Measurements from ENCODE around the gene KLF13.

KLF13 gene

DNA sequence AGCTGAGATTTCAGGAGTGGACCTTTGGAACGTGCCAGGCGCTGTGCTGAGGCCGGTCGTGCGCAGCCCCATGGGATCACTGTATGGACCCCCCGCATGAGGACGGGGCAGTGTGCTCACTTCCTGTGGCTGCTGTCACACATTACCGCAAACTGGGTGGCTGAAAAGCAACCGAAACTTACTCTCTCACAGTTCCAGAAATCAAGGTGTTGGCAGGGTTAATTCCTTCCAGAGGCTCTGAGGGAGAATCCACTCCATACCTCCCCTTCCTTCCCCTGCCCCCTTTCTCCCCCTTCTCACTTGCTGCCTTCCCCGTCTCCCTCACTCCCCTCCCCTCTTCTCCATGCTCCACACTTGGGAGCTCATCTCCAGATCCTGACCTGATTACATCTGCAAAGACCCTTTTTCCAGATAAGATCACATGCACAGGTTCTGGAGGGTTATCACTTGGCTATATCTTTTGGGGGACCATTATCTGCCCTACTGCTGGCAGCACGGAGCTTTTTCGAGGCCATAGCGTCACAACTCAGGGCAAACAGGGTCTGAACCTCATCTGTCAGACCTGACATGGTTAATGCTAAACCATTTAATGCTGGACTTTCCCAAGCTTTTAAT, 41.2 kb downstream of the KLF13 start:
- DNase-seq (ENCODE audit: low read depth, low spot score) = no peak
- no peak overlapping the region for H3K4me3 ChIP-seq (ENCODE audit: low read length)
- H3K9me3 ChIP-seq (ENCODE audit: control insufficient read depth, insufficient read depth, low read length) = no peaks in the 10 kb centered on the region
- WGBS (ENCODE audit: insufficient coverage, insufficient read length) = no CpG with 5 or more reads among the region's 13 CpGs
- H3K36me3 ChIP-seq (ENCODE audit: control insufficient read depth, insufficient read depth, low read length) = no peaks in the 10 kb centered on the region
- H3K27me3 ChIP-seq (ENCODE audit: control insufficient read depth, insufficient read depth, low read length) = no peaks in the 10 kb centered on the region
- peaks cover 22% of the 10 kb centered on the region for H3K4me1 ChIP-seq (ENCODE audit: control insufficient read depth, insufficient read depth, low read length)
- no peak overlapping the region for H3K27ac ChIP-seq (ENCODE audit: low read length)

DNA sequence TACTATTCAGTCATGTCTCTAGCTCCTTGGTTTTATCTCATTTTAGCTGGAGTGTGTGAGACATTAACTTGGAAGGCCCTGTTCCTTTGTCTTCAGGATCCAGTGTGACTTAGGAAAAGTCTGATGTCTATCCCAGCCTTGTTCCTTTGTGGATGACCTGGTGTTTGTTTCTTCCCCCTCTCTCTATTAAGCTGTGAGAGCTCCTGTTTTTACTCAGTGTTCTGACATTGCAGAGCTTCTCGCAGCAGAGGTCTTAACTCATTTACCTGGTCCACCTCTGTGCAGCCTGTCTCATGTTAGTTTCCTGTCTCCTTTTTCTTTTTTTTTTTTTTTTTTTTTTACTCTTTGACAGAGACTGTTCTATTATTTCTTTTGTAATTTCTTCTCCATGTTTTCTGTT, 43.1 kb downstream of the KLF13 start:
- peaks cover 23% of the 10 kb centered on the region for H3K4me1 ChIP-seq (ENCODE audit: control insufficient read depth, insufficient read depth, low read length)

DNA sequence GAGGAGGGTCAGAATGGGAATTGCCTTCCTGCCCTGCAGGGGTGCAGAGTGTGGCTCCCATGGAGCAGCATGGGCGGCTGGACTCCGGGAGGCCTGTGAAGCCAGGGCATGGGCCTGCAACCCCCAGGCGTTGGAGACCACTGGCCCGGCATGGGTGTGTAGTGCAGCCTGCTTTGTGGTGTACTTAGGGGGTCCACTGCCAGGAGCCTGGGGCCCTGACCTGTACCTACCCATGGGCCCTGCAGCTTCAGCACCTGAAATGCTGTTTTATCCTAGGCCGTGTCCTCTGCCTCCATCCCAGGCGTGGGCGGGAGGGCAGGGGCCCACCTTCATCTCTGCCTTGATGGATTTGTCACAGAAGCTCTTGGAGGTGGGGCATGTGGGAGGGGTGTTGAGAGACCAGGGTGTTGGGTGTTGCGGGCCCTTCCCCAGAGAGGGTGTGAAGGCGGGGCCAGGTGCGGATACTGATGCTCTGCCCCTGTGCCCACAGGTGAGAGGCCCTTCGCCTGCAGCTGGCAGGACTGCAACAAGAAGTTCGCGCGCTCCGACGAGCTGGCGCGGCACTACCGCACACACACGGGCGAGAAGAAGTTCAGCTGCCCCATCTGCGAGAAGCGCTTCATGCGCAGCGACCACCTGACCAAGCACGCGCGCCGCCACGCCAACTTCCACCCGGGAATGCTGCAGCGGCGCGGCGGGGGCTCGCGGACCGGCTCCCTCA, 45.0 kb downstream of the KLF13 start:
- Histone ChIP-seq H3K36me3 (ENCODE audit: control insufficient read depth, insufficient read depth, low read length) (peaks cover 2% of the 10 kb centered on the region; the same call in 1 of the 2 replicates), H3K9me3 (ENCODE audit: control insufficient read depth, insufficient read depth, low read length) (no peaks in the 10 kb centered on the region), H3K27me3 (ENCODE audit: control insufficient read depth, insufficient read depth, low read length) (no peaks in the 10 kb centered on the region), H3K4me1 (ENCODE audit: control insufficient read depth, insufficient read depth, low read length) (peaks cover 11% of the 10 kb centered on the region), H3K4me3 (ENCODE audit: low read length) (no peak overlapping the region), H3K27ac (ENCODE audit: low read length) (no peak overlapping the region)
- no peak for DNase-seq (ENCODE audit: low read depth, low spot score)
- no CpG with 5 or more reads among the region's 38 CpGs for WGBS (ENCODE audit: insufficient coverage, insufficient read length)

More for the DNA sequence above, 43.1 kb downstream of the KLF13 start:
- DNase-seq (ENCODE audit: low read depth, low spot score) = no peak
- Histone ChIP-seq H3K9me3 (ENCODE audit: control insufficient read depth, insufficient read depth, low read length) (no peaks in the 10 kb centered on the region), H3K4me3 (ENCODE audit: low read length) (no peak overlapping the region), H3K27me3 (ENCODE audit: control insufficient read depth, insufficient read depth, low read length) (no peaks in the 10 kb centered on the region), H3K27ac (ENCODE audit: low read length) (no peak overlapping the region), H3K36me3 (ENCODE audit: control insufficient read depth, insufficient read depth, low read length) (peaks cover 2% of the 10 kb centered on the region; the same call in 1 of the 2 replicates)
- WGBS (ENCODE audit: insufficient coverage, insufficient read length) = no CpG with 5 or more reads among the region's 1 CpG

- WGBS (ENCODE audit: insufficient coverage, insufficient read length) = no CpG with 5 or more reads among the region's 14 CpGs
- Histone ChIP-seq H3K4me1 (ENCODE audit: control insufficient read depth, insufficient read depth, low read length) (peaks cover 14% of the 10 kb centered on the region), H3K36me3 (ENCODE audit: control insufficient read depth, insufficient read depth, low read length) (peaks cover 2% of the 10 kb centered on the region; the same call in 1 of the 2 replicates), H3K27ac (ENCODE audit: low read length) (no peak overlapping the region), H3K9me3 (ENCODE audit: control insufficient read depth, insufficient read depth, low read length) (no peaks in the 10 kb centered on the region), H3K27me3 (ENCODE audit: control insufficient read depth, insufficient read depth, low read length) (no peaks in the 10 kb centered on the region), H3K4me3 (ENCODE audit: low read length) (no peak overlapping the region)
- no peak for DNase-seq (ENCODE audit: low read depth, low spot score)
These were observed 46.0 kb downstream of the KLF13 start for GRCh38 chr15:31372635-31373091.

- Histone ChIP-seq H3K36me3 (ENCODE audit: control insufficient read depth, insufficient read depth, low read length) (peaks cover 2% of the 10 kb centered on the region; the same call in 1 of the 2 replicates), H3K4me3 (ENCODE audit: low read length) (no peak overlapping the region), H3K27me3 (ENCODE audit: control insufficient read depth, insufficient read depth, low read length) (no peaks in the 10 kb centered on the region), H3K9me3 (ENCODE audit: control insufficient read depth, insufficient read depth, low read length) (no peaks in the 10 kb centered on the region), H3K27ac (ENCODE audit: low read length) (no peak overlapping the region), H3K4me1 (ENCODE audit: control insufficient read depth, insufficient read depth, low read length) (peaks cover 14% of the 10 kb centered on the region)
- no peak for DNase-seq (ENCODE audit: low read depth, low spot score)
- no CpG with 5 or more reads among the region's 23 CpGs for WGBS (ENCODE audit: insufficient coverage, insufficient read length)
These were observed 46.6 kb downstream of the KLF13 start for GRCh38 chr15:31373096-31373865.

DNA sequence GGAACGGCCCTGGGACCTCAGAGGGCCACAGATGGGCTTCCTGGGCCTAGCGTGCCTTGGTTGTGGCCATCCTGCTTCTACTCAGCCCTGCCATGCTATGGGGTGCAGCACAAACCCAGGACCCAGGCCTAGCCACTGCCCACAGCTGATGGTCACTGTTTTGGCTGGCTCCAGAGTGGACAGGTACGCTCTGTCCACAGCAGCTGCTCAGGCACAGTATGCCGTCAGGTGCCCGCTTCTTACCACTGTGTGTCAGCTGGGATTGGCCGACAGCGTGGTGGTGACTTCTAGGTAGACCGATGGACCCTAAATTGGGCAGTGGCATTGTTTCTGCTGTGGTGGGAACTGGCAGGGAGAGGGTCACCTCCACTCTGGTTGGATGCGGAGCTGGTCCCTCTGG, 47.3 kb downstream of the KLF13 start:
- no peak for DNase-seq (ENCODE audit: low read depth, low spot score)
- Histone ChIP-seq H3K27ac (ENCODE audit: low read length) (no peak overlapping the region), H3K4me1 (ENCODE audit: control insufficient read depth, insufficient read depth, low read length) (peaks cover 14% of the 10 kb centered on the region), H3K27me3 (ENCODE audit: control insufficient read depth, insufficient read depth, low read length) (no peaks in the 10 kb centered on the region), H3K36me3 (ENCODE audit: control insufficient read depth, insufficient read depth, low read length) (peaks cover 2% of the 10 kb centered on the region; the same call in 1 of the 2 replicates), H3K4me3 (ENCODE audit: low read length) (no peak overlapping the region), H3K9me3 (ENCODE audit: control insufficient read depth, insufficient read depth, low read length) (no peaks in the 10 kb centered on the region)
- WGBS (ENCODE audit: insufficient coverage, insufficient read length) = no CpG with 5 or more reads among the region's 9 CpGs

- peaks cover 14% of the 10 kb centered on the region for H3K4me1 ChIP-seq (ENCODE audit: control insufficient read depth, insufficient read depth, low read length)
- no CpG with 5 or more reads among the region's 8 CpGs for WGBS (ENCODE audit: insufficient coverage, insufficient read length)
These were observed 47.9 kb downstream of the KLF13 start for GRCh38 chr15:31374489-31374888.

DNA sequence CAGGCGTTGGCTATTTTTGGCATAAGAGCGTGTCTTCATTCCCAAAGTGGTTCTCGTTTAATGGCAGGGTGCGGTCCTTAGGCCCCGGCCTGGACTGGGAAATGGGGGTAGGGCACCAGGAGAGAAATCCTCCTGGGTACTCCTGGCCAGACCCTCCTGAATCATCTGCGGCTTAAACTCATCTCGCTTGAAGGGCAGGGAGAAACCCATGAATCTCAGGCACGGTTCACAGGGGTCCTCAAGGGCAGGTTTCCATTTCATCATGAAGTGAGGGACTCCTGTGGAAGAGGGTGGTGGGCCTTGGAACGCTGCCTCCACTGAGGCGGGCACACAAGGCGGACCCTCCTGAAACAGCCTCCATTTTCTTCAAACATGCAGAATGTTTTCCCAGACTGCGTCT, 48.4 kb downstream of the KLF13 start:
- peaks cover 2% of the 10 kb centered on the region; the same call in 1 of the 2 replicates for H3K36me3 ChIP-seq (ENCODE audit: control insufficient read depth, insufficient read depth, low read length)
- WGBS (ENCODE audit: insufficient coverage, insufficient read length) = no CpG with 5 or more reads among the region's 12 CpGs
- no peak overlapping the region for H3K4me3 ChIP-seq (ENCODE audit: low read length)
- H3K9me3 ChIP-seq (ENCODE audit: control insufficient read depth, insufficient read depth, low read length) = no peaks in the 10 kb centered on the region
- H3K4me1 ChIP-seq (ENCODE audit: control insufficient read depth, insufficient read depth, low read length) = peaks cover 14% of the 10 kb centered on the region
- DNase-seq (ENCODE audit: low read depth, low spot score) = no peak
- H3K27me3 ChIP-seq (ENCODE audit: control insufficient read depth, insufficient read depth, low read length) = no peaks in the 10 kb centered on the region
- no peak overlapping the region for H3K27ac ChIP-seq (ENCODE audit: low read length)

More at GRCh38 chr15:31374489-31374888, 47.9 kb downstream of the KLF13 start:
- Histone ChIP-seq H3K27me3 (ENCODE audit: control insufficient read depth, insufficient read depth, low read length) (no peaks in the 10 kb centered on the region), H3K4me3 (ENCODE audit: low read length) (no peak overlapping the region), H3K27ac (ENCODE audit: low read length) (no peak overlapping the region), H3K36me3 (ENCODE audit: control insufficient read depth, insufficient read depth, low read length) (peaks cover 2% of the 10 kb centered on the region; the same call in 1 of the 2 replicates), H3K9me3 (ENCODE audit: control insufficient read depth, insufficient read depth, low read length) (no peaks in the 10 kb centered on the region)
- no peak for DNase-seq (ENCODE audit: low read depth, low spot score)

- no peaks in the 10 kb centered on the region for H3K9me3 ChIP-seq (ENCODE audit: control insufficient read depth, insufficient read depth, low read length)
These were observed 49.1 kb downstream of the KLF13 start for GRCh38 chr15:31375772-31376171.

DNA sequence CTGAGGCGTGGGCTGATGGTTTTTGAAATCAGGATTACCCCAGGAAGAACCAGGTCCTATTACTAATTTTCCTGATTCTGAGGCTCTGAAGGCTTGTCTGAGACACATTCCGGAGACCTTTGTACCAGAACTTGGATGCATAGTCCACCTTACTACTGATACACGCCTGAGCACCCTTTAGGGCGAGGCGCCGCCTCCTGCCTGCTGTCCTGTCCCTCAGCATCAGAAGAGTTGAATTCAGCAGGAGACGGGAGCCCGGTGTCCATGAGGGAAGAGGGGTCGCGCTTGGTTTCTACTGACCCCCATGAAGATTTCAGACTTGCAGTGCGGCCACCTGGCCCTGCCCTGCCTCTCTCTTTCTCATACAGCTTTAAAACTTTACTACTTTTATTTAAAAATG, 49.9 kb downstream of the KLF13 start:
- Histone ChIP-seq H3K27ac (ENCODE audit: low read length) (no peak overlapping the region), H3K9me3 (ENCODE audit: control insufficient read depth, insufficient read depth, low read length) (no peaks in the 10 kb centered on the region), H3K4me3 (ENCODE audit: low read length) (no peak overlapping the region), H3K4me1 (ENCODE audit: control insufficient read depth, insufficient read depth, low read length) (peaks cover 14% of the 10 kb centered on the region), H3K27me3 (ENCODE audit: control insufficient read depth, insufficient read depth, low read length) (no peaks in the 10 kb centered on the region), H3K36me3 (ENCODE audit: control insufficient read depth, insufficient read depth, low read length) (peaks cover 2% of the 10 kb centered on the region; the same call in 1 of the 2 replicates)
- DNase-seq (ENCODE audit: low read depth, low spot score) = no peak
- no CpG with 5 or more reads among the region's 11 CpGs for WGBS (ENCODE audit: insufficient coverage, insufficient read length)

More at GRCh38 chr15:31375772-31376171, 49.1 kb downstream of the KLF13 start:
- H3K4me1 ChIP-seq (ENCODE audit: control insufficient read depth, insufficient read depth, low read length) = peaks cover 14% of the 10 kb centered on the region
- no peaks in the 10 kb centered on the region for H3K27me3 ChIP-seq (ENCODE audit: control insufficient read depth, insufficient read depth, low read length)
- H3K27ac ChIP-seq (ENCODE audit: low read length) = no peak overlapping the region
- H3K36me3 ChIP-seq (ENCODE audit: control insufficient read depth, insufficient read depth, low read length) = peaks cover 2% of the 10 kb centered on the region; the same call in 1 of the 2 replicates
- no peak for DNase-seq (ENCODE audit: low read depth, low spot score)
- no CpG with 5 or more reads among the region's 8 CpGs for WGBS (ENCODE audit: insufficient coverage, insufficient read length)
- H3K4me3 ChIP-seq (ENCODE audit: low read length) = no peak overlapping the region

All from iPS DF 6.9 (cell line).